H9 (cell line): ENCODE results near the gene ARHGAP29. TPM values are rescaled to one million over a fixed set of nuclear protein-coding genes. Genes with fewer than 3 reads are reported as not detected.

Experiments used
- DNase-seq: peaks from one replicate; pipeline ENCODE4 v3.0.0-alpha.2; 2017
- H2AFZ ChIP-seq: one replicate; pipeline ENCODE4 v1.6.1; 2013; ENCODE audit warnings: mild to moderate bottlenecking, low read length, control low read depth, moderate library complexity
- H2AK5ac ChIP-seq: 2 replicates; pipeline ENCODE4 v1.6.1; 2013; ENCODE audit warnings: low read length, control low read depth, mixed read lengths; ENCODE audit not compliant: insufficient read length
- H2BK120ac ChIP-seq: one replicate; pipeline ENCODE4 v1.6.1; 2013; ENCODE audit warnings: low read depth, mild to moderate bottlenecking, low read length, control low read depth, inconsistent platforms; ENCODE audit not compliant: poor library complexity, severe bottlenecking
- H2BK12ac ChIP-seq: 2 replicates; pipeline ENCODE4 v1.6.1; 2013; ENCODE audit warnings: low read length, control low read depth, mixed read lengths, low read depth; ENCODE audit not compliant: insufficient read length
- H2BK15ac ChIP-seq: 2 replicates; pipeline ENCODE4 v1.6.1; 2013; ENCODE audit warnings: low read depth, low read length, control low read depth
- H2BK20ac ChIP-seq: one replicate; pipeline ENCODE4 v1.6.1; 2013; ENCODE audit warnings: low read depth, mild to moderate bottlenecking, low read length, control low read depth, inconsistent platforms; ENCODE audit not compliant: poor library complexity, severe bottlenecking
- H2BK5ac ChIP-seq: 2 replicates; pipeline ENCODE4 v1.6.1; 2013; ENCODE audit warnings: low read length, control low read depth, mixed read lengths; ENCODE audit not compliant: insufficient read length
- H3K14ac ChIP-seq: 2 replicates; pipeline ENCODE4 v1.6.1; 2013; ENCODE audit warnings: low read length, control low read depth; ENCODE audit not compliant: insufficient read depth
- H3K18ac ChIP-seq: 2 replicates; pipeline ENCODE4 v1.6.1; 2013; ENCODE audit warnings: low read depth, mild to moderate bottlenecking, mixed read lengths, low read length, control low read depth; ENCODE audit not compliant: insufficient read length
- H3K23ac ChIP-seq: 2 replicates; pipeline ENCODE4 v1.6.1; 2013; ENCODE audit warnings: low read length, control low read depth, mixed read lengths, low read depth; ENCODE audit not compliant: insufficient read length
- H3K23me2 ChIP-seq: 2 replicates; pipeline ENCODE4 v1.6.1; 2013; ENCODE audit warnings: low read depth, mild to moderate bottlenecking, mixed read lengths, low read length, control low read depth; ENCODE audit not compliant: insufficient read length, poor library complexity, severe bottlenecking
- H3K27ac ChIP-seq: 2 replicates; pipeline ENCODE4 v1.5.1; 2013; ENCODE audit warnings: low read length, control low read depth, mixed read lengths, low read depth; ENCODE audit not compliant: insufficient read length
- H3K27me3 ChIP-seq: 2 replicates; pipeline ENCODE4 v1.6.1; 2013; ENCODE audit warnings: low read length, control low read depth, inconsistent platforms; ENCODE audit not compliant: insufficient read depth
- H3K4ac ChIP-seq: 2 replicates; pipeline ENCODE4 v1.6.1; 2013; ENCODE audit warnings: low read depth, mild to moderate bottlenecking, control low read depth, inconsistent platforms, low read length, moderate library complexity
- H3K4me1 ChIP-seq: 2 replicates; pipeline ENCODE4 v1.6.1; 2013; ENCODE audit warnings: low read length, control low read depth, inconsistent platforms; ENCODE audit not compliant: insufficient read depth
- H3K4me2 ChIP-seq: 2 replicates; pipeline ENCODE4 v1.6.1; 2013; ENCODE audit warnings: low read length, control low read depth, mixed read lengths; ENCODE audit not compliant: insufficient read length, insufficient read depth
- H3K56ac ChIP-seq: 2 replicates; pipeline ENCODE4 v1.6.1; 2013; ENCODE audit warnings: low read depth, mild to moderate bottlenecking, mixed read lengths, low read length, control low read depth; ENCODE audit not compliant: insufficient read length
- H3K79me1 ChIP-seq: 2 replicates; pipeline ENCODE4 v1.6.1; 2013; ENCODE audit warnings: low read depth, mild to moderate bottlenecking, moderate library complexity, low read length, control low read depth, inconsistent platforms; ENCODE audit not compliant: insufficient read depth, poor library complexity, severe bottlenecking
- H3K79me2 ChIP-seq: 2 replicates; pipeline ENCODE4 v1.6.1; 2013; ENCODE audit warnings: low read length, control low read depth, inconsistent platforms; ENCODE audit not compliant: insufficient read depth
- H3K9ac ChIP-seq: 2 replicates; pipeline ENCODE4 v1.6.1; 2013; ENCODE audit warnings: low read length, control low read depth, mixed read lengths; ENCODE audit not compliant: insufficient read length; ENCODE audit errors: extremely low read depth
- H3K9me3 ChIP-seq: one replicate; pipeline ENCODE4 v1.6.1; 2013; ENCODE audit warnings: low read depth, low read length, inconsistent platforms; ENCODE audit not compliant: control insufficient read depth
- H3T11ph ChIP-seq: one replicate; pipeline ENCODE4 v1.6.1; 2013; ENCODE audit warnings: mild to moderate bottlenecking, low read length, control low read depth, inconsistent platforms
- H4K20me1 ChIP-seq: one replicate; pipeline ENCODE4 v1.6.1; 2013; ENCODE audit not compliant: control insufficient read depth, insufficient read length, insufficient read depth
- H4K5ac ChIP-seq: 2 replicates; pipeline ENCODE4 v1.6.1; 2013; ENCODE audit warnings: low read depth, mild to moderate bottlenecking, mixed read lengths, low read length, control low read depth; ENCODE audit not compliant: insufficient read length
- H4K8ac ChIP-seq: replicated peaks from 2 replicates; pipeline ENCODE4 v1.6.1; 2013; ENCODE audit warnings: low read length, control low read depth, mixed read lengths, low read depth; ENCODE audit not compliant: insufficient read length
- H4K91ac ChIP-seq: 2 replicates; pipeline ENCODE4 v1.6.1; 2013; ENCODE audit warnings: low read depth, mild to moderate bottlenecking, moderate library complexity, mixed read lengths, low read length, control low read depth; ENCODE audit not compliant: insufficient read length
- H3K27ac Mint-ChIP-seq, 3 experiments: 2 replicates in 2 of 3; 3 replicates in 1 of 3; pipeline ENCODE4 v1.8.0; 2020 to 2021; ENCODE audit warnings: mixed read lengths in 3 of 3, mild to moderate bottlenecking in 1 of 3, moderate library complexity in 1 of 3
- H3K27me3 Mint-ChIP-seq: 2 replicates; pipeline ENCODE4 v1.8.0; 2021; ENCODE audit warnings: low read depth, mild to moderate bottlenecking, moderate library complexity, mixed read lengths
- H3K36me3 Mint-ChIP-seq, 3 experiments: 2 replicates in 2 of 3; 3 replicates in 1 of 3; pipeline ENCODE4 v1.8.0; 2020 to 2021; ENCODE audit warnings: low read depth in 3 of 3, mixed read lengths in 3 of 3; ENCODE audit not compliant: insufficient read depth in 1 of 3
- H3K4me1 Mint-ChIP-seq, 2 experiments: 2 replicates each; pipeline ENCODE4 v1.8.0; 2020; ENCODE audit warnings: mixed read lengths in 2 of 2
- H3K4me3 Mint-ChIP-seq, 2 experiments: 2 replicates in 1 of 2; 3 replicates in 1 of 2; pipeline ENCODE4 v1.8.0; 2020 to 2021; ENCODE audit warnings: mild to moderate bottlenecking in 2 of 2, mixed read lengths in 2 of 2, moderate library complexity in 1 of 2
- H3K9me3 Mint-ChIP-seq, 2 experiments: 2 replicates in 1 of 2; 3 replicates in 1 of 2; pipeline ENCODE4 v1.8.0; 2020; ENCODE audit warnings: mild to moderate bottlenecking in 2 of 2, mixed read lengths in 2 of 2, moderate library complexity in 1 of 2
- WGBS: extraction: QIAGEN DNeasy Blood & Tissue Kit; methylation state at CpG from one replicate; pipeline ENCODE4 v1.1.7; 2013; ENCODE audit warnings: missing lambda C conversion rate, low lambda C conversion rate, mixed read lengths; ENCODE audit not compliant: insufficient read length; ENCODE audit errors: extremely low coverage; 5-methylcytosine and 5-hydroxymethylcytosine counted together
- total RNA-seq: library from RNA; stranded (reverse); gene quantifications from 2 replicates; pipeline ENCODE4 v1.2.1, GENCODE V29; 2021
- TF ChIP-seq, protein P1 (sequence below): fragments of 200-600 bp; sonication (generic); conservative IDR thresholded peaks from 3 replicates; pipeline ENCODE4 v1.8.0; 2021; ENCODE audit warnings: antibody characterized with exemption, mild to moderate bottlenecking

Gene ARHGAP29
- total RNA-seq, 1 experiment from 2014 or later: 1.3 TPM

DNA sequence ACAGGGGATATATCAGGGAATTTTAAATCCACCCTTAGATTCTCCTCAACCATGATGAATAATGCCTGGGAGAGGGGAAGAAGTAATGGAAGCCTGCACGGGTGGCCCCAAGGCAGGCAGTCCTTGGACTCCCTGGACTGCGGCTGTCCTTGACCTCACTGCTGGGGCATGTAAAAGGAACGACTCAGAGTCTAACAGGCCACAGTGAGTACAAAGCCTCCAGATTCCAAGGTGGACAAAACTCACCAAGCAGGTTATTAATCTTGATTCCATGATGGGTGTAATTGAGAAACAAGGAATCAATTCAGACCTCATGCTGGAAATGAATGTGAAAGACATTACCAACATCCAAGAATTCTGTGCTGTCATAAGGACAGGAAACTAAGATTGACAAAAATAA lies 13.0 kb upstream of the ARHGAP29 start:
- no peak overlapping the region for H3K27ac Mint-ChIP-seq
- Histone ChIP-seq H3K9ac (no peak overlapping the region), H3K9me3 (no peaks in the 10 kb centered on the region), H2AK5ac (no peak overlapping the region), H3K18ac (no peak overlapping the region), H4K20me1 (no peaks in the 10 kb centered on the region), H3K79me1 (no peaks in the 10 kb centered on the region), H2BK12ac (no peak overlapping the region), H3T11ph (no peak overlapping the region), H3K4ac (no peak overlapping the region), H3K4me2 (no peak overlapping the region), H3K56ac (no peak overlapping the region), H3K79me2 (no peaks in the 10 kb centered on the region), H4K91ac (no peak overlapping the region), H2BK15ac (no peak overlapping the region), H3K23me2 (peaks cover 12% of the 10 kb centered on the region), H3K23ac (no peak overlapping the region), H2BK5ac (no peak overlapping the region), H4K8ac (no peak overlapping the region), H3K4me1 (no peaks in the 10 kb centered on the region), H4K5ac (no peak overlapping the region), H3K14ac (no peak overlapping the region), H2BK120ac (no peak overlapping the region), H2AFZ (no peak overlapping the region), H2BK20ac (no peak overlapping the region), H3K27ac (no peak overlapping the region), H3K27me3 (peaks cover 54% of the 10 kb centered on the region)
- H3K4me1 Mint-ChIP-seq: peaks cover 11 to 12% of the 10 kb centered on the region in 2 experiments
- no CpG with 5 or more reads among the region's 3 CpGs for WGBS
- DNase-seq: no peak
- peaks cover 95% of the 10 kb centered on the region for H3K27me3 Mint-ChIP-seq
- TF ChIP-seq, protein P1, sequence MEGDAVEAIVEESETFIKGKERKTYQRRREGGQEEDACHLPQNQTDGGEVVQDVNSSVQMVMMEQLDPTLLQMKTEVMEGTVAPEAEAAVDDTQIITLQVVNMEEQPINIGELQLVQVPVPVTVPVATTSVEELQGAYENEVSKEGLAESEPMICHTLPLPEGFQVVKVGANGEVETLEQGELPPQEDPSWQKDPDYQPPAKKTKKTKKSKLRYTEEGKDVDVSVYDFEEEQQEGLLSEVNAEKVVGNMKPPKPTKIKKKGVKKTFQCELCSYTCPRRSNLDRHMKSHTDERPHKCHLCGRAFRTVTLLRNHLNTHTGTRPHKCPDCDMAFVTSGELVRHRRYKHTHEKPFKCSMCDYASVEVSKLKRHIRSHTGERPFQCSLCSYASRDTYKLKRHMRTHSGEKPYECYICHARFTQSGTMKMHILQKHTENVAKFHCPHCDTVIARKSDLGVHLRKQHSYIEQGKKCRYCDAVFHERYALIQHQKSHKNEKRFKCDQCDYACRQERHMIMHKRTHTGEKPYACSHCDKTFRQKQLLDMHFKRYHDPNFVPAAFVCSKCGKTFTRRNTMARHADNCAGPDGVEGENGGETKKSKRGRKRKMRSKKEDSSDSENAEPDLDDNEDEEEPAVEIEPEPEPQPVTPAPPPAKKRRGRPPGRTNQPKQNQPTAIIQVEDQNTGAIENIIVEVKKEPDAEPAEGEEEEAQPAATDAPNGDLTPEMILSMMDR: no peak
- H3K36me3 Mint-ChIP-seq: no peaks in the 10 kb centered on the region
- H3K9me3 Mint-ChIP-seq: no peaks in the 10 kb centered on the region
- no peak overlapping the region for H3K4me3 Mint-ChIP-seq
